ENCODE measurements around the gene C5orf63. TPM values are rescaled to one million over a fixed set of nuclear protein-coding genes. Genes with fewer than 3 reads are reported as not detected.
"Not testable (repeated sequence)": the region's sequence is repeated elsewhere in the genome, so short reads cannot be mapped to it uniquely, and the experiment has no call there.

C5orf63 gene
- total RNA-seq, 1 donor from 2014 or later: 5.6 TPM

DNA sequence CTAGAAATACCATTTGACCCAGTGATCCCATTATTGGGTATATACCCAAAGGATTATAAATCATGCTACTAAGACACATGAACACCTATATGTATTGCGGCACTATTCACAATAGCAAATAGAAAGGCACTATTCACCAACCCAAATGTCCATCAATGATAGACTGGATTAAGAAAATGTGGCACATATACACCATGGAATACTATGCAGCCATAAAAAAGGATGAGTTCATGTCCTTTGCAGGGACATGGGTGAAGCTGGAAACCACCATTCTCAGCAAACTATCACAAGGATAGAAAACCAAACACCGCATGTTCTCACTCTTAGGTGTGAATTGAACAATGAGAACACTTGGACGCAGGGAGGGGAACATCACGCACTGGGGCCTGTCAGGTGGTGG, 56.6 kb downstream of the C5orf63 start:
- intact Hi-C loops (cut with micrococcal nuclease); H3K36me3 Mint-ChIP-seq (ENCODE audit: low read depth); H3K4me1 Mint-ChIP-seq: not testable (repeated sequence)

DNA sequence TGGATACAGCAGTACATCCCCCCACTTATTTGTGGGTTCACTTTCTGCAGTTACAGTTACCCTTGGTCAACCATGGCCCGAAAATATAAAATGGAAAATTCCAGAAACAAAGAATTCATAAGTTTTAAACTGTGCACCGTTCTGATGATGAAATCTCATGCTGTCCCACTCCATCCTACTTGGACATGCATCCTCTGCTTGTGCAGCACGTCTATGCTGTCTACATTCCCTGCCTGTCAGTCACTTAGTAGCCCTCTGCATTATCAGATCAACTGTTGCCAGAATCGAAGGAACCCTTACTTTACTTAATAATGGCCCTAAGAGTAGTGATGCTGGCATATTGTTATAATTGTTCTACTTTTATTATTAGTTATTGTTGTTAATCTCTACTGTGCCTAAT, 57.6 kb downstream of the C5orf63 start:
- no peak for DNase-seq
- H3K9me3 Mint-ChIP-seq: no peaks in the 10 kb centered on the region
- no peak overlapping the region for H3K27ac Mint-ChIP-seq
- no peak overlapping the region for H3K4me3 Mint-ChIP-seq
- peaks cover 4% of the 10 kb centered on the region for H3K4me1 Mint-ChIP-seq
- no peaks in the 10 kb centered on the region for H3K36me3 Mint-ChIP-seq (ENCODE audit: low read depth)
- intact Hi-C loops (cut with micrococcal nuclease): no loop called here
- no peaks in the 10 kb centered on the region for H3K27me3 Mint-ChIP-seq

More for the DNA sequence above, 56.6 kb downstream of the C5orf63 start:
- not testable (repeated sequence) for H3K9me3 Mint-ChIP-seq, H3K27me3 Mint-ChIP-seq, DNase-seq, H3K4me3 Mint-ChIP-seq, H3K27ac Mint-ChIP-seq

DNA sequence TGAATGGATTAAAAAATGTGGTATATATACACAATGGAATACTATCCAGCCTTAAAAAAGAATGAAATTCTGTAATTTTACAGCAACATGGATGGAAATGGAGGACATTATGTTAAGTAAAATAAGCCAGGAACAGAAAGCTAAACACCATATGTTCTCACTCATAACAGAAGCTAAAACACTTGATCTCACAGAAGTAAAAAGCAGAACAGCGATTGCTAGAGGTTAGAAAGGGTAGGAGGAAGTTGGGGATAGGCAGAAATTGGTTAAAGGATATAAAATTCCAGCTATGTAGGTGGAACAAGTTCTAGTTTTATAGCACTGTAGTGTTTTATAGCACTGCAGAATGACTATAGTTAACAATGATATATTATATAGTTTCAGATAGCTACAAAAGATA, 58.7 kb downstream of the C5orf63 start:
- no peaks in the 10 kb centered on the region for H3K36me3 Mint-ChIP-seq (ENCODE audit: low read depth)
- peaks cover 5% of the 10 kb centered on the region for H3K9me3 Mint-ChIP-seq
- no peak overlapping the region for H3K4me3 Mint-ChIP-seq
- intact Hi-C loops (cut with micrococcal nuclease): no loop called here
- DNase-seq: no peak
- H3K27ac Mint-ChIP-seq: no peak overlapping the region
- H3K4me1 Mint-ChIP-seq: peaks cover 3% of the 10 kb centered on the region
- H3K27me3 Mint-ChIP-seq: no peaks in the 10 kb centered on the region

DNA sequence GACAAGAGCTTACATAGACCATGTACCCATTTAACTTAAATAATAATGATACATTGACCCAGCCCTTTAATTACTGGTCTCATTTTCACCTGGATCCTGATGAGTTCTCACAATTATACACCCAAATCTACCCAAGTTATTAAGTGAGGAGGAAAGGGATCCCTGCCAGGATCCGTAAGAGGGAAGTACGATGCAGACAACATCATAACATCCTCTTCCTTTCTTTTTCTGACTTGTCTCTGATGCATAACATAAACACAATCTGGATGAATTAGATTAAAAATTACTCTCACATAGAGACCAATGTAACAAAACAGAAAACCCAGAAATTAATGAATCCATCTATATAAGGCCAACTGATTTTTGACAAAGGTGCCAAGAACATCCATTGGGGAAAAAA, 59.9 kb downstream of the C5orf63 start:
- peaks cover 4% of the 10 kb centered on the region for H3K4me1 Mint-ChIP-seq
- peaks cover 5% of the 10 kb centered on the region for H3K9me3 Mint-ChIP-seq
- no peak overlapping the region for H3K27ac Mint-ChIP-seq
- no peaks in the 10 kb centered on the region for H3K27me3 Mint-ChIP-seq
- H3K4me3 Mint-ChIP-seq: no peak overlapping the region
- intact Hi-C loops (cut with micrococcal nuclease): no loop called here
- no peaks in the 10 kb centered on the region for H3K36me3 Mint-ChIP-seq (ENCODE audit: low read depth)
- DNase-seq: no peak

DNA sequence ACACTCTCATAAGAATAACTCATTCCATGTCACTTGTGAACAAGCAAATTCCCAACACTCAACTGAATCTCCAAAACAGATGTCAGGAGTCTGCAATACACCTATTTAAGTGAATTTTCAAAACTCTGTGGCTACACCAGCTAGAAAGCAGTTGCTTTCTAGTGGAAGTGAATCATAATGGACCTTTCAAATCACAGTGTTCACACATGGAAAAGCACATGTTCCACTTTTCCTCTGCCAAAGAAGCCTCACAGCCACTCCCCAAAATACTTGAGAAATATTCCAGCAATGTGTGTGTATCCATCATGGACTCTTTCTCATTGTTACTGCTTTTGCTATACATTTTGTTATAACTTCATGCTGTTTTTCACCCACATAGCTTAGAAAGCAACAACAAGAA, 60.4 kb downstream of the C5orf63 start:
- no peak overlapping the region for H3K27ac Mint-ChIP-seq
- no peak overlapping the region for H3K4me3 Mint-ChIP-seq
- H3K4me1 Mint-ChIP-seq: peaks cover 4% of the 10 kb centered on the region
- DNase-seq: no peak
- H3K9me3 Mint-ChIP-seq: peaks cover 5% of the 10 kb centered on the region
- H3K36me3 Mint-ChIP-seq (ENCODE audit: low read depth): no peaks in the 10 kb centered on the region
- intact Hi-C loops (cut with micrococcal nuclease): loop anchor here (1.0 kb wide), 1 partner anchor 25 kb away; no protein-coding TSS in a partner anchor
- no peaks in the 10 kb centered on the region for H3K27me3 Mint-ChIP-seq

DNA sequence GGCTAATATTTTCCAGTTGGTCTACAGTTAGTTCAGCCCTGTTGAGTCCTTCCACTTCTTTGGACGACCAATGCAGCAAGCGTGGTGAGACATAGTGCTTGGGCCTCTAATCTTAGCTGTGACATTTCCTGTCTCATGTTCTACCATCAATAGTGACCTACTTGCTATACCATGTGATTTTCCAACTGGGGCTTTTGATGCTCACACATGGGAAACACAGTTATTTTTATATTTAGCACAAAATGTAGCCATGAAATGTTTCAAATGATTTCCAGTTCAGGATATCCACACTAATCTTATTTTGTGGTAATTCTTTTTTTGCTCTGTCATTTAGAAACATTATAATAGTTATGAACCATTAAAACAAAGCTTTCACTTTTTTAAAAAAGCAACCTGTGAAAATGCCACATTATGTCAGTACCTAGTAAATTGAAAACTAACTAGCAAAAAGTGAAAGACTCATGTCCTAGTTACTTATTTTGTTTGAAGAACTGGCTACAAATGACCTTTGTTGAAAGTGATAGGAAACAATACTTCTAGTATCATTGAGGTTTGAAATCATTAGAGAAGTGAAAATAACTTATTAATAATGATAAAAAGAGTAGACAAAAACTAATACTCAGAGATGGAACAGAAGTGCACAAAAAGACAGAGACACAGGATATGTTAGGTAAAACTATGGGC, 61.2 kb downstream of the C5orf63 start:
- intact Hi-C loops (cut with micrococcal nuclease): loop anchor here (1.0 kb wide), 1 partner anchor 24 kb away; no protein-coding TSS in a partner anchor
- Mint-ChIP-seq H3K27ac (no peak overlapping the region), H3K9me3 (peaks cover 5% of the 10 kb centered on the region), H3K36me3 (ENCODE audit: low read depth) (no peaks in the 10 kb centered on the region), H3K27me3 (no peaks in the 10 kb centered on the region), H3K4me1 (peaks cover 4% of the 10 kb centered on the region), H3K4me3 (no peak overlapping the region)
- DNase-seq: no peak

DNA sequence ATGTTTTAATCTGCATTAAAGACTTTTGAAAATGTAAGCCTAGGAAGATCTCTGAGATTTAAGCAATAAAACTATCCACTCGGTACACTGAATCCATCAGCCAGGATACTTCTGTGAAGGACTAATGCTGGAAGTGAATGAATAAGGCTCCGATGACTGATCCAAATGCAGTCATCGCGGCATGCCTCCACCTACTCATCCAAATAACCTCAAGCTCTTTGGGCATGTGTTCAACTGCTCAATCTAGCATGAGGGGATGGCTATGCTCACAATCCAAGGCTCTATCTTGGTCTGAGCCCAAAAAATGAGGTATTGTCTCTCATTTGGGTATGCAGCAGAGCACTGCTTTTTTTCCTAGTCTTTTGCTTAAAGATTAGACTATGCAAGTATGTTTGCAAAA, 62.1 kb downstream of the C5orf63 start:
- Mint-ChIP-seq H3K27me3 (no peaks in the 10 kb centered on the region), H3K4me3 (no peak overlapping the region), H3K36me3 (ENCODE audit: low read depth) (no peaks in the 10 kb centered on the region), H3K4me1 (peaks cover 4% of the 10 kb centered on the region), H3K27ac (no peak overlapping the region), H3K9me3 (peaks cover 5% of the 10 kb centered on the region)
- intact Hi-C loops (cut with micrococcal nuclease): no loop called here
- DNase-seq: no peak

DNA sequence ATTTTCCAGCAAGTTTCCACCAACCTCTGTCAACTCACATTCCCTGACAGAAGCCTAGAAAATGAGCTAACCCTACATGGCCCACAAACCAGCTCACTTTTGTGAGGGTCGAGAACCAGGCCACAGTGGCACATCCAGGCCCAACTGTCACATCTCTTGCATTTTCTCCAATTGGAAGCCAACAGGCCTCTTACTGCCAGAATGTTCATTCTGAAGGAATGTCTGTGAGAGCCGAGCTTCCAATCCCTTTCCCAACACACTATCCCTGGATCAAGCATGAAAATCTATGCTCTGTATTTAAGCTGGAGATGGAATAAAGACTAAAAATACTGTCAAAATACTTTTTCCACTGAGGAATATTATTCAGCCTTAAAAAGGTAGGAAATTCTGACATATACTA, 62.9 kb downstream of the C5orf63 start:
- Mint-ChIP-seq H3K4me1 (peaks cover 4% of the 10 kb centered on the region), H3K36me3 (ENCODE audit: low read depth) (no peaks in the 10 kb centered on the region), H3K9me3 (peaks cover 5% of the 10 kb centered on the region), H3K27ac (no peak overlapping the region), H3K27me3 (no peaks in the 10 kb centered on the region), H3K4me3 (no peak overlapping the region)
- DNase-seq: no peak
- intact Hi-C loops (cut with micrococcal nuclease): no loop called here

DNA sequence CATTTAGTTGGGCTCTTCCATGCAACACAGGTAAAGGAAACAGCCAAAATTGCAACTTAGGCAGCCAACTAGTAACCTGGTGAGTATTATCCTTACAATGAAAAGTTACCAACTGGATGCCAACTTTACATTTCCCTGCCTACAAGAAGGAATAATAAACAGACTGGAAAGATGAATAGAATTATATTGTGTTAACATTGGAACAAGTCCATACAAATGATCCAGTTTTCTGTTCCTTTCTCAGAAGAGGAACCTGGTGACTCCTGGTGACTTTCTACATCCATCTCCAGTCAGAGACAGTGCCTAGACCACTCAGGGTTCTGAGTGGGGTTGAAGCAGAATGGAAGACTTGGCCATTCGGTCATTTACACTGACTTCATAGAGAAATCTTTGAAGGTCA, 63.5 kb downstream of the C5orf63 start:
- Mint-ChIP-seq H3K4me3 (no peak overlapping the region), H3K27ac (no peak overlapping the region), H3K36me3 (ENCODE audit: low read depth) (no peaks in the 10 kb centered on the region), H3K9me3 (peaks cover 5% of the 10 kb centered on the region), H3K4me1 (peaks cover 4% of the 10 kb centered on the region), H3K27me3 (no peaks in the 10 kb centered on the region)
- DNase-seq: no peak
- intact Hi-C loops (cut with micrococcal nuclease): no loop called here

DNA sequence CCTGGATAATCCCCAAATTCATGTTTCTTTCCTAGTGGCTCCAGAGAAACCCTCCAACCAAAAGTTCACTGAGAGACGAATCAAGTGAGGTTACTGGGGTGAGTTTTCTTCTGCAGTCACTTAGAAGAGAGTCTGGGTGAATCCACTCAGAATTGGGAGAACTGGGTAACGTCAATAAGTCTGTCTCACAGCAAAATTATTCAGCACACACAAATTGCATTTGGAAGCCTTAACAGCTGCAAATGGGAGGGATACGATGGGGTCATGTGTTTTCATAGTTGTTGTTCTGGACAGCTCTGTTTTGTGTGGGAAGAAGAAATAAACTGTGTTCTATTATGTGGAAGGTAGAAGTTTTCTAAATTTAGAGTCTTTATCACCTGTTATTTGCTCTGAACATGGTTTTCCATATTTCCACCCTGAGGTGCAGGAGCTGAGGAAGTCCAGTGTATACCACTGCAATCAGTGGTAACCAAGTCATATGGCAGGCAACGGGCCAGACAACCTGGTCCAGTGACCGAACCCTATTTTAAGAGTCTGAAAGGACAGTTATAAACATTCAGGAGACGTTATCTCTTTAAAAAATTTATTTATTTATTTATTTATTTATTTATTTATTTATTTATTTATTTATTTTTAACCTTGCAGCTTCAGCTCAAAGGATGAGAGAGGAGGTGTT, 64.9 kb downstream of the C5orf63 start:
- Mint-ChIP-seq H3K4me3 (no peak overlapping the region), H3K4me1 (peaks cover 4% of the 10 kb centered on the region), H3K27me3 (no peaks in the 10 kb centered on the region), H3K27ac (no peak overlapping the region), H3K36me3 (ENCODE audit: low read depth) (no peaks in the 10 kb centered on the region), H3K9me3 (peaks cover 5% of the 10 kb centered on the region)
- intact Hi-C loops (cut with micrococcal nuclease): no loop called here
- DNase-seq: no peak

DNA sequence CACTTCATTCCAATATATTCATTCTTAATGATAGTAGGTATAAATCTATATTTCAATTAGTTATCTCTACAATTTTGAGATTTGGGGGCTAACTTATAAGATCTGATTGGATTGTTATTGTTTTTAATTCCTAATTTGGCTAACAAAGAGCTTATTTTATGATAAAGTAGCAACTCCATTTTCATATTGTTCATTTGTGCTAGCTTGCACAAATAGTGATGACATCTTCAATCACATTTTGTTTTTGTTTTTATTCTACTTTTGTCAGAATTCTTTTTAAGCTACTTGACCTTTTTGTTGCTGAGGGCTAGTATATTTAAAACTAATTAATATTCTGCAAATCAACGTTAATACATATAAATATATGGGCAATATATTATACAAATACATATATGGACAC, 65.8 kb downstream of the C5orf63 start:
- Mint-ChIP-seq H3K4me3 (no peak overlapping the region), H3K36me3 (ENCODE audit: low read depth) (no peaks in the 10 kb centered on the region), H3K4me1 (peaks cover 4% of the 10 kb centered on the region), H3K27ac (no peak overlapping the region), H3K27me3 (no peaks in the 10 kb centered on the region), H3K9me3 (peaks cover 5% of the 10 kb centered on the region)
- DNase-seq: no peak
- intact Hi-C loops (cut with micrococcal nuclease): no loop called here

DNA sequence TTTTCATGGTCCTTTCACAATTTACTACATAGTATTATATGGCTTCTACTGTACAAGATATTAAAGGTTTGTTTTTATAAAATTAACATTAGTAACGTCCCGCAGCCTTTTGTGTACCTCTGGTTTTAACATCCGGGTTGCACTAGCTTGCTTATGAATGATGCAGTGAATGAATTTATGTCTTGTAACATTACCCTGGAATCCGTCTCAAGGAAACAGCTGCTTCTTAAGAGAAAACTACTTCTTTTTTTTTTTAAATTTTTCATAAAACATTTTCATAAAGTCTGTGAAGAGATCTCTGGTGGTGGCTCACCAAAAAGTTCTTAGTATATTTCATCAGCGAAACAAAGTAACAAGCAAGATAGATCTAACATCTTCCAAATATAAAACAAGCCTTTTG, 66.6 kb downstream of the C5orf63 start:
- Mint-ChIP-seq H3K36me3 (ENCODE audit: low read depth) (no peaks in the 10 kb centered on the region), H3K27me3 (no peaks in the 10 kb centered on the region), H3K27ac (no peak overlapping the region), H3K9me3 (peaks cover 5% of the 10 kb centered on the region), H3K4me3 (no peak overlapping the region), H3K4me1 (peaks cover 3% of the 10 kb centered on the region)
- intact Hi-C loops (cut with micrococcal nuclease): no loop called here
- no peak for DNase-seq

DNA sequence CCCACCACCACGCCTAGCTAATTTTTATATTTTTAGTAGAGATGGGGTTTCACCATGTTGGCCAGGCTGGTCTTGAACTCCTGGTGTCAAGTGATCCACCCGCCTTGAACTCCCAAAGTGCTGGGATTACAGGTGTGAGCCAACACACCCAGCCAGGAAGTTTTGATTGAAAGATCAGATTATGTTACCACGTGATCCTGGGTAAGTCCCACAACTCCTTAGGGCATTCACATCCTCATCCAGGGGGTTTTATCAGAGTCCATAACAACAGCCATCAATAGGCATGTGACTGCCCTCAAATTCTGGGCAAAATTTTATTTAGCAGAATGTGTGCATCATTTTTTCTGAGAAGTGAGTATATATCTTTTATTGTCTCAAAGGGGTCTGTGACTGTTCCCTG, 68.0 kb downstream of the C5orf63 start:
- H3K27me3 Mint-ChIP-seq; H3K36me3 Mint-ChIP-seq (ENCODE audit: low read depth); H3K27ac Mint-ChIP-seq; DNase-seq; H3K4me3 Mint-ChIP-seq; H3K4me1 Mint-ChIP-seq; intact Hi-C loops (cut with micrococcal nuclease); H3K9me3 Mint-ChIP-seq: not testable (repeated sequence)

DNA sequence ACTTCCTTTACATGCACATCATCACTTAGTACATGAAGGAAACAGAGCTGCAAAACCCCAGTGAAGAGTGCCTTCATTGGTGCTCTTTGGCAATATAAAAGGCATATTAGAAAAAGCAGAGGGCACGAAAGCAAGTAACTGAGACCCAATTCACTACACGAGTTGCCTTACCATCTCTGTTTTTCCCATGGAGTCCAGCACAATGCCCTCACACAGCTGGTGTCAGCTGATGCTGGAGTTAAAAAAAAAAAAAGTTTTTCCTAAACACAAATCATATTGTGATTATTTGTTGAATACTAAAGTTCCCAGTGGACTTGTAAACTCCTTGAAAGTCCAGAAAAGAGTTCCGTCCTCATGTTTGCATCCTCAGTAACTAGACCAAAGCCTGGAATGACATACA, 68.6 kb downstream of the C5orf63 start:
- DNase-seq: peak; percentile 46
- Mint-ChIP-seq H3K27me3 (no peaks in the 10 kb centered on the region), H3K27ac (no peak overlapping the region), H3K4me1 (peaks cover 2% of the 10 kb centered on the region), H3K9me3 (no peaks in the 10 kb centered on the region), H3K36me3 (ENCODE audit: low read depth) (no peaks in the 10 kb centered on the region), H3K4me3 (no peak overlapping the region)
- intact Hi-C loops (cut with micrococcal nuclease): no loop called here
